GM18909 (cell line): Measurements from ENCODE around the gene GRPEL2.
"Not testable (repeated sequence)": the region's sequence is repeated elsewhere in the genome, so short reads cannot be mapped to it uniquely, and the experiment has no call there.

Source experiments
- ATAC-seq: cut with Tn5 transposase; IDR thresholded peaks from one replicate; pipeline ENCODE4 v1.9.1; 2021; ENCODE audit warnings: mild to moderate bottlenecking; ENCODE audit not compliant: unreplicated experiment, poor library complexity

The GRPEL2 gene

GRCh38 chr5:149391076-149391475, 45.8 kb downstream of the GRPEL2 start:
- not testable (repeated sequence) for ATAC-seq

GRCh38 chr5:149391524-149391923, 46.2 kb downstream of the GRPEL2 start:
- no peak for ATAC-seq

- ATAC-seq: no peak
These were observed 47.4 kb downstream of the GRPEL2 start for GRCh38 chr5:149392718-149393117.

GRCh38 chr5:149394996-149395395, 49.7 kb downstream of the GRPEL2 start:
- not testable (repeated sequence) for ATAC-seq

- ATAC-seq: no peak
These were observed 52.2 kb downstream of the GRPEL2 start for GRCh38 chr5:149397530-149397929.

- not testable (repeated sequence) for ATAC-seq
These were observed 53.5 kb downstream of the GRPEL2 start for GRCh38 chr5:149398747-149399266.

- ATAC-seq: no peak
These were observed 54.5 kb downstream of the GRPEL2 start for GRCh38 chr5:149399775-149400174.

GRCh38 chr5:149400304-149400703, 55.0 kb downstream of the GRPEL2 start:
- no peak for ATAC-seq

- ATAC-seq: no peak
These were observed 55.8 kb downstream of the GRPEL2 start for GRCh38 chr5:149401051-149401450.

- ATAC-seq: no peak
These were observed 57.0 kb downstream of the GRPEL2 start for GRCh38 chr5:149402291-149402690.
